K562 (cell line): ENCODE measurements around the gene AP4S1.

Experiments
- BHLHE40 ChIP-seq: IDR thresholded peaks from 2 replicates; pipeline ENCODE4 v1.6.1; 2011; ENCODE audit warnings: low read length, improper control_type of control experiment
- HMG20B ChIP-seq: fragments of 250-450 bp; sonication (Bioruptor Pico); IDR thresholded peaks from 2 replicates; pipeline ENCODE4 v1.5.0; 2021; ENCODE audit warnings: mild to moderate bottlenecking
- POLR2AphosphoS5 ChIP-seq: IDR thresholded peaks from 2 replicates; pipeline ENCODE4 v1.6.1; 2011; ENCODE audit warnings: mild to moderate bottlenecking, low read depth, low read length, moderate library complexity; ENCODE audit not compliant: control insufficient read depth, insufficient read depth
- TBP ChIP-seq: optimal IDR thresholded peaks from 2 replicates; pipeline ENCODE3; 2011; ENCODE audit warnings: low read depth, low read length, improper control_type of control experiment
- U2AF1 ChIP-seq: fragments of 200-400 bp; formaldehyde crosslinking; optimal IDR thresholded peaks from 2 replicates; pipeline ENCODE3; 2017; ENCODE audit warnings: mild to moderate bottlenecking, low read depth, low read length, moderate library complexity
- USF2 ChIP-seq: sonication (generic); formaldehyde crosslinking; IDR thresholded peaks from 2 replicates; pipeline ENCODE4 v1.5.0; 2020; ENCODE audit warnings: missing genetic modification reagents
- ZBTB33 ChIP-seq: sonication (generic); formaldehyde crosslinking; IDR thresholded peaks from 2 replicates; pipeline ENCODE4 v1.8.1; 2023; ENCODE audit warnings: mild to moderate bottlenecking, missing genetic modification reagents
- ZBTB5 ChIP-seq: fragments of 450-650 bp; IDR thresholded peaks from 2 replicates; pipeline ENCODE4 v1.6.1; 2017; ENCODE audit warnings: antibody characterized with exemption

GRCh38 chr14:30995689-30996088, 29.8 kb upstream of the AP4S1 start:
- TF ChIP-seq USF2 (no peak), HMG20B (no peak), ZBTB5 (no peak), ZBTB33 (CRISPR knock-in tag) (no peak), U2AF1 (no peak), POLR2AphosphoS5 (no peak), TBP (no peak), BHLHE40 (no peak)
